ENCODE measurements around the gene HLCS.
"Not testable (repeated sequence)": the region's sequence is repeated elsewhere in the genome, so short reads cannot be mapped to it uniquely, and the experiment has no call there.

HLCS gene
- 20.9 to 46.3 (median 31.3) reads per million in 9 experiments for total RNA-seq

- ATAC-seq (replicated peaks) (peak; percentile 90), DNase-seq (peak; percentile 64 to 68 (median 65))
- peaks cover 9 to 11% of the 10 kb centered on the region in 2 donors for H3K4me1 Mint-ChIP-seq (ENCODE audit: low read depth in 2 of 2)
- no peaks in the 10 kb centered on the region for H3K9me3 Mint-ChIP-seq
- peaks cover 12% of the 10 kb centered on the region for H3K36me3 Mint-ChIP-seq (ENCODE audit: insufficient read depth)
- peak within 1 kb of the TSS; percentile 74 to 78 for H3K4me3 Mint-ChIP-seq
- H3K27me3 Mint-ChIP-seq: no peaks in the 10 kb centered on the region
- peak within 1 kb of the TSS; percentile 77 to 85 for H3K27ac Mint-ChIP-seq
Observed at GRCh38 chr21:36966066-36966820, at the start of gene HLCS. Gene HLCS, minus strand, starts transcription at chr21:36966669. Its CDS starts 31 bp downstream, at chr21:36966638.

DNA sequence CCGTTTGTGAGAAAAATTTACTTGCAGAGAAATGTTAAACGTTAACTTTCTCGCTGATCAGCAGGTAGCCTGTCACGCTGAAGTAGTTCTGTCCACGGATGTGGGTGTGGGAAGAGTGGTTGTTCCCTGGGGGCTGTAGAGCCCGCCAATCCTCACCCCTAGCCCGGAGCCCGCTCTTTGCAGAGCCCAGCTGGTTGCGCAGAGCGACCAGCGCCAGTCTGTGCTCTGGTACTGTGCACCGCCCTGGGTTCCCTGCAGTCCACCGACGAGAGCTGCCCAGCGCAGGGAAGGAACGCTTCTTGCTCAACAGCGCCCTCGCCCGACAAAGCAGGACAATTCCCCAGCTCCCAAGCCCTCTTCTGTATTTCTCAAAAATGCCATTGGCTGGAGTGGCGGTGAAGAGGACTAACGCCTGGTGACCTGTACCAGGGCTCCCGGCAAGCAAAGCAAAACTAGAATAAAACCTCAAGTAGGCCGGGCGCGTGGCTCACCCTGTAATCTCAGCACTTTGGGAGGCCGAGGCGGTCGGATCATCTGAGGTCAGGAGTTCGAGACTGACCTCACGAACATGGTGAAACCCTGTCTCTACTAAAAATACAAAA is 43.4 kb upstream of the HLCS start:
- H3K27me3 Mint-ChIP-seq: peaks cover 23 to 40% of the 10 kb centered on the region in 2 donors

GRCh38 chr21:37008724-37009123 is 42.3 kb upstream of the HLCS start:
- H3K4me3 Mint-ChIP-seq: no peak overlapping the region

More for the DNA sequence above, 43.4 kb upstream of the HLCS start:
- peaks cover 5 to 12% of the 10 kb centered on the region in 2 donors for H3K4me1 Mint-ChIP-seq (ENCODE audit: low read depth in 2 of 2)
- H3K36me3 Mint-ChIP-seq (ENCODE audit: insufficient read depth): peaks cover 4% of the 10 kb centered on the region
- no peaks in the 10 kb centered on the region for H3K9me3 Mint-ChIP-seq
- DNase-seq (peak; percentile 70 to 74 (median 73)), ATAC-seq (replicated peaks) (peak; percentile 95)
- peak overlapping the region; percentile 69 to 73 for H3K4me3 Mint-ChIP-seq
- no peak overlapping the region for H3K27ac Mint-ChIP-seq

GRCh38 chr21:37006486-37007291 is 40.2 kb upstream of the HLCS start, which contains the start of gene RIPPLY3:
Gene RIPPLY3, plus strand, starts transcription at chr21:37006702. Its CDS starts 71 bp downstream, at chr21:37006773.
- Mint-ChIP-seq H3K27ac (no peak within 1 kb of the TSS), H3K36me3 (ENCODE audit: insufficient read depth) (no peaks in the 10 kb centered on the region), H3K27me3 (peaks cover 5 to 16% of the 10 kb centered on the region in 2 donors), H3K4me3 (peak within 1 kb of the TSS; percentile 62 to 71), H3K9me3 (no peaks in the 10 kb centered on the region), H3K4me1 (ENCODE audit: low read depth in 2 of 2) (peaks cover 5 to 12% of the 10 kb centered on the region in 2 donors)
- ATAC-seq (replicated peaks): peak; percentile 30
- no peak for DNase-seq

More at GRCh38 chr21:37008724-37009123, 42.3 kb upstream of the HLCS start:
- H3K9me3 Mint-ChIP-seq: no peaks in the 10 kb centered on the region
- DNase-seq (no peak), ATAC-seq (replicated peaks) (no peak)
- peaks cover 5 to 12% of the 10 kb centered on the region in 2 donors for H3K4me1 Mint-ChIP-seq (ENCODE audit: low read depth in 2 of 2)
- peaks cover 4% of the 10 kb centered on the region for H3K36me3 Mint-ChIP-seq (ENCODE audit: insufficient read depth)
- peaks cover 15 to 31% of the 10 kb centered on the region in 2 donors for H3K27me3 Mint-ChIP-seq
- H3K27ac Mint-ChIP-seq: no peak overlapping the region

DNA sequence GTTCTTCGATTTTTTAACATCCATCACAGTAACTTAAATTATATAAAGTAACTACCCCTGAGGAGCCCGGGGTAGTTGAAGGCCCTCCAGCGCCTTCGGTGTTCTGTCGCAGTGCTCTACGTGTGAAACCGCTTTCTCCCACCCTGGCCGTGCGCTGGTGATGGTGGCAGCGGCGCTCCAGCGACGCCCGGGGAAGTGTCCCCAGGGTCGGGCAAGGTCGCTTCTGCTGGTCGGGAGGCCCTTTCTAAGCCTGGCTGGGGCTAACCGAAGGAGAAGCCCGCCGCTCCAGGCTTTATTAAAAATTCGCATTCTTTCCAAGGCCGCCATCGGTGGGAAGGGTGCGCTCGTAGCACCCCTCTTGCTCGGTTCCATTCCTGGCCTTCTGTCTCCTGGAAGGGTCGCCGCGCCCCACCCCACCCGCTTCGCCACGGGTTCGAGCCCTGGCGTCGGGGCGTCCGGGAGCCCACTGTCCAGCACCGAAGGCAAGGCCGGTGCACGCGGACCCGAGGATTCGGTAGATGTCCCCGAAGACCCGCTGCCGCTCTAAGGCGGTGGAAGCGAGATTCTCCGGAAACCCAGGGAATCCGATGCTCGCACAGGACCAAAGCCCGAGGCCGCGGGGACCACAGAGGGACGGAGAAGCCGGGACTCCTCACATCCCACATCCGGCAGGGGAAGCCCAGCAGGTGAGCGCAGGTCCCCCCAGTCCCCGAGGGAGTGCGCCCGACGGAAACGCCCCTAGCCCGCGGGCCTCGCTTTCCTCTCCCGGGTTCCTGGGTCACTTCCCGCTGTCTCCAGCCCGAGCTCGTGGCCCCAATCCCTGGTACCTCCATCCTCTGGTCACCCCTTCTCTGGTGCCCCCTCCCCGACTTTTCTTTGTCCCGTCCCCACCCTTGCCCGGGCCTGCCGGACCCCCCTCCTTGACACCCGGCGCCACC is 39.3 kb upstream of the HLCS start:
- no peaks in the 10 kb centered on the region for H3K9me3 Mint-ChIP-seq
- H3K4me1 Mint-ChIP-seq (ENCODE audit: low read depth in 2 of 2): peaks cover 5 to 12% of the 10 kb centered on the region in 2 donors
- peaks cover 5 to 15% of the 10 kb centered on the region in 2 donors for H3K27me3 Mint-ChIP-seq
- ATAC-seq (replicated peaks) (no peak), DNase-seq (no peak)
- H3K36me3 Mint-ChIP-seq (ENCODE audit: insufficient read depth): no peaks in the 10 kb centered on the region
- H3K4me3 Mint-ChIP-seq: peak overlapping the region; percentile 34 to 40
- H3K27ac Mint-ChIP-seq: no peak overlapping the region

DNA sequence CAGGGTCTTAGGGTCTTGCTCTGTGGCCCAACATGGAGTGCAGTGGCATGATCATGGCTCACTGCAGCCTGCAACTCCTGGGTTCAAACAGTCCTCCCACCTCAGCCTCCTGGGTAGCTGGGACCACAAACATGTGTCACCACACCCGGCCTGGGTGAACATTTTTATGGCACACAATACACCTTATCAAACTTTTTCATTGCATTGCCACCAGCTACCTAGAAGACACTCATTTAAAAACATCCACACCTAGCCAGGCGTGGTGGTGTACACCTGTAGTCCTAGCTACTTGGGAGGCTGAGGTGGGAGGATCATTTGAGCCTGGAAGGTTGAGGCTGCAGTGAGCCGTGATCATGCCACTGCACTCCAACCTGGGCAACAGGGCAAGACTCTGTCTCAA is 37.4 kb upstream of the HLCS start:
- not testable (repeated sequence) for H3K4me3 Mint-ChIP-seq; H3K36me3 Mint-ChIP-seq (ENCODE audit: insufficient read depth); H3K27me3 Mint-ChIP-seq; ATAC-seq (replicated peaks); DNase-seq; H3K9me3 Mint-ChIP-seq; H3K4me1 Mint-ChIP-seq (ENCODE audit: low read depth in 2 of 2); H3K27ac Mint-ChIP-seq

GRCh38 chr21:37002851-37003250 is 36.4 kb upstream of the HLCS start:
- DNase-seq, H3K4me3 Mint-ChIP-seq, H3K27ac Mint-ChIP-seq: not testable (repeated sequence)

DNA sequence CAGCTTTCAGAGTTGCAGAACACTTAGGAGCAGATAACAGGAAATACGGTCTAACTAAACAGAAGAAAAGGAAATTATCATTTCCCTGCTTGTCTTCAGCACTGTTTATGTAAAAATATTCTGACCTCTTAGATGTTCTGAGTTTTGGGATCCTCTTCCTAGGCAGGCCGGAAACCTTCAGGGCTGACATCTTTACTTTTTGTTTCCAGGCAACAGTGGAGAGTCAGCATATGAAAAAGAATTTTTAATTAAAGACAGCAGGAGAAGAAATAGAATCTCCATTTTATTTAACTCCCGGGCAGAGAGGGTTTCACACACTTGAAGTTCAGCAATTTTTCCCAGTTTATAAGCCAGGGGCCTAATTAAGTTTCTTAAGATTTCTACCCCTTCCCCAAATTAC is 35.0 kb upstream of the HLCS start:
- H3K27ac Mint-ChIP-seq: peak overlapping the region in 1 of 2 donors; percentile 8
- no peaks in the 10 kb centered on the region for H3K27me3 Mint-ChIP-seq
- H3K9me3 Mint-ChIP-seq: no peaks in the 10 kb centered on the region
- H3K36me3 Mint-ChIP-seq (ENCODE audit: insufficient read depth): no peaks in the 10 kb centered on the region
- no peaks in the 10 kb centered on the region for H3K4me1 Mint-ChIP-seq (ENCODE audit: low read depth in 2 of 2)
- DNase-seq (no peak), ATAC-seq (replicated peaks) (no peak)
- no peak overlapping the region for H3K4me3 Mint-ChIP-seq

More at GRCh38 chr21:37002851-37003250, 36.4 kb upstream of the HLCS start:
- not testable (repeated sequence) for H3K36me3 Mint-ChIP-seq (ENCODE audit: insufficient read depth); H3K27me3 Mint-ChIP-seq; H3K9me3 Mint-ChIP-seq; H3K4me1 Mint-ChIP-seq (ENCODE audit: low read depth in 2 of 2); ATAC-seq (replicated peaks)

- no peaks in the 10 kb centered on the region for H3K9me3 Mint-ChIP-seq
- no peak overlapping the region for H3K4me3 Mint-ChIP-seq
- H3K27me3 Mint-ChIP-seq: no peaks in the 10 kb centered on the region
- no peak for ATAC-seq (replicated peaks)
- no peaks in the 10 kb centered on the region for H3K36me3 Mint-ChIP-seq (ENCODE audit: insufficient read depth)
- H3K4me1 Mint-ChIP-seq (ENCODE audit: low read depth in 2 of 2): no peaks in the 10 kb centered on the region
- no peak for DNase-seq
- no peak overlapping the region for H3K27ac Mint-ChIP-seq
Observed at GRCh38 chr21:37000381-37000780, 33.9 kb upstream of the HLCS start.

GRCh38 chr21:36999131-36999898 is 32.8 kb upstream of the HLCS start:
- no peak for DNase-seq
- no peak for ATAC-seq (replicated peaks)
- H3K36me3 Mint-ChIP-seq (ENCODE audit: insufficient read depth): no peaks in the 10 kb centered on the region
- H3K27me3 Mint-ChIP-seq: no peaks in the 10 kb centered on the region
- no peak overlapping the region for H3K27ac Mint-ChIP-seq
- no peak overlapping the region for H3K4me3 Mint-ChIP-seq
- H3K9me3 Mint-ChIP-seq: no peaks in the 10 kb centered on the region
- no peaks in the 10 kb centered on the region for H3K4me1 Mint-ChIP-seq (ENCODE audit: low read depth in 2 of 2)

DNA sequence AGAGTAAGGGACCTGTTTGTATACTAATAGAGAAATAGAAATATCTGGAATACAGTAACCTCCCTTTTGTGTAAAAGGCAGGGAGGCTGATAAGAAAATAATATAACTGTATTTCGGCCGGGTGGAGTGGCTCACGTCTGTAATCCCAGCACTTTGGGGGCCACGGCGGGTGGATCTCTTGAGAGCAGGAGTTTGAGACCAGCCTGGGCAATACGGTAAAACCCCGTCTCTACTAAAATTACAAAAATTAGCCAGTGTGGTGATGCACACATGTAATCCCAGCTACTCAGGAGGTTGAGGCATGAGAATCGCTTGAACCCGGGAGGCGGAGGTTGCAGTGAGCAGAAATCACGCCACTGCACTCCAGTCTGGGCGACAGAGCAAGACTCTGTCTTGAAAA is 28.8 kb upstream of the HLCS start:
- not testable (repeated sequence) for H3K4me1 Mint-ChIP-seq (ENCODE audit: low read depth in 2 of 2); H3K9me3 Mint-ChIP-seq; ATAC-seq (replicated peaks); H3K27me3 Mint-ChIP-seq; H3K4me3 Mint-ChIP-seq; H3K36me3 Mint-ChIP-seq (ENCODE audit: insufficient read depth); DNase-seq; H3K27ac Mint-ChIP-seq

Data from effector memory CD8-positive, alpha-beta T cell (primary cell).